ENCODE data around the gene CFP.
"Not testable (repeated sequence)": the region's sequence is repeated elsewhere in the genome, so short reads cannot be mapped to it uniquely, and the experiment has no call there.

The CFP gene

DNA sequence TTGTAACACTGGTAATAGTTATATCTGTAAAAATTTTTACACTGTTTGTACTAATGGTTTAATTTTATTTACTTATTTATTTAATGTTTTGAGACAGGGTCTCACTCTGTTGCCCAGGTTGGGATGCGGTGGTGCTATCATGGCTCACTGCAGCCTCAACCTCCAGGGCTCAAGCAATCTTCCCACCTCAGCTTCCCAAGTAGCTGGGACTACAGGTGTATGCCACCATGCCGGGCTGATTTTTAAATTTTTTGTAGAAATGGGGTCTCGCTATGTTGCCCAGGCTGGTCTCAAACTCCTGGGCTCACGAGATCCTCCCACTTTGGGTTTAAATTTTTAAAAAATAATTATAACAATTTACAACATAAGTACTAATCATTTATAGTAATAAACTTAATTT lies 26.6 kb downstream of the CFP start:
- DNase-seq (ENCODE audit: low read depth in 2 of 2), result not testable (repeated sequence)

DNA sequence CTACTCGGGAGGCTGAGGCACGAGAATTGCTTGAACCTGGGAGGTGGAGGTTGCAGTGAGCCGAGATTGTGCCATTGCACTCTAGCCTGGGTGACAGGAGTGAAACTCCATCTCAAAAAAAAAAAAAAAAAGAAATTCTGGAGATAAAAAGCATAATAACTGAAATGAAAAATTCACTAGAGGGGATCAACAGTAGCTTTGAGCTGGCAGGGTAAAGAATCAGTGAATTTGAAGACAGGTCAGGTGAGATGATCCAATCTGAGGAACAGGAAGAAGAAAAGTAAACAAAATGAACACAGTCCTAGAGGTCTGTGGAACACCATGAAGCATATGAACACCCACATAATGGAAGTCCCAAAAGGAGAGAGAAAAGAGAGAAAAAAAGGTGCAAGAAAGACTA lies 32.5 kb downstream of the CFP start:
- no peak for DNase-seq (ENCODE audit: low read depth in 2 of 2)

DNA sequence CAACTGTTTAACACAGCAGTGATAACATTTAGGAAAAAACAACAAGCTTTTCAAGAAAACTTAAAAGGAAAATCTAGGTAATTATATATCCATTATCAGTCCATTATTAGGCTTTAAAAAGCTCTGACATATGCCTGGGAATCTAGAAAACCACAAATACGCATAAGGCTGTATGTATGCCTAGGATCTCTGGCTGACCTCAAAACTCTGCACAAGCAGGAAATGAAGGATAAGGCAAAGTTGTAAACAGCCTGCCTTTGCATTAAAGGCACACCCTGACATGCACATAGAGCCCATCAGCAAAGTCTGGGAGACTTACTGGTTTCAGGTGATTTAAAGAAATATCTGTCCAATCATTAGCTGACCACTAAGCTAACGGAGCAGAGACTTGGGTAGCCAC lies 33.5 kb downstream of the CFP start:
- no peak for DNase-seq (ENCODE audit: low read depth in 2 of 2)

DNA sequence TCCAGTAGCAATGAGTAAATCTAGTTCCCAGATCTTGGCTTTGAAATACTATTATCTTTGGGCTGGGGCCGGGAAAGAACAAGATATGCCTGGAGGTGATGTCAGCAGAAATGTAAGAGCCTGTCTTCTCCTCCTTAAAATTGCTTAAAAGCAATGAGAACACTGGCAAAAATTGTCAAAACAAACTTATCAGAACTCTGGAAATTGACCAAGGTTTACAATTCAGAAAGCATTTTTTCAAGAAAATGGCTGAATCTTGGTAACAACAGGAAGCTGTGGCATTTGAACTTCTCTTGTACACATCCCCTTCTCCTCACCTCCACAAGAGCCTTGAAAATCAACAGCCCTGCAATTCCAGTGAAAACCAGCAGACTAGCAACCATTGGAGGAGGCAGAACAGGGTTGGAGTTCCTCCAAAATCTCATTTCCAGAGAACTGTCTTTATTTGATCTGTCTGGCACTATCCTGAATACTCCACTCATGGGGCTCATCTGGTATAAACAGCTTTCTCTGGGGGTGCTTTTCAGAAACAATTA lies 33.9 kb downstream of the CFP start:
- DNase-seq (ENCODE audit: low read depth in 2 of 2), result no peak

DNA sequence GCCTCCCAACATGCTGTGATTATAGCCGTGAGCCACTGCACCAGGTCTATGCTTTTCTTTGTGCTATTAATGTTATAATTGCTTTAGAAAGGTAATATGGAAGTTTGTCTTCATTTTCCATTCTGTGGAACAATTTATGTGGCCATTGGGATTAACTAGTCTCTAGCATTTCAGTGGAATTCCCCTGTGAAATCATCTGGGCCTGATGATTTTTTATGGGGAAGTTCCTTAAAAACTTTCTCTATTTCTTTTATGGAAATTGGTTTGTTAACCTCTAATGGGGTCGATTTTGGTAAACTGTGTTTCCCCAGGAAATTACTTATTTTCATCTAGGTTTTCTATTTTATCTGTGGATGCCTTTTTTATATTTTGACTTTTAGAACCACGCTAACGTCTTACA lies 36.2 kb downstream of the CFP start:
- DNase-seq (ENCODE audit: low read depth in 2 of 2), result no peak

DNA sequence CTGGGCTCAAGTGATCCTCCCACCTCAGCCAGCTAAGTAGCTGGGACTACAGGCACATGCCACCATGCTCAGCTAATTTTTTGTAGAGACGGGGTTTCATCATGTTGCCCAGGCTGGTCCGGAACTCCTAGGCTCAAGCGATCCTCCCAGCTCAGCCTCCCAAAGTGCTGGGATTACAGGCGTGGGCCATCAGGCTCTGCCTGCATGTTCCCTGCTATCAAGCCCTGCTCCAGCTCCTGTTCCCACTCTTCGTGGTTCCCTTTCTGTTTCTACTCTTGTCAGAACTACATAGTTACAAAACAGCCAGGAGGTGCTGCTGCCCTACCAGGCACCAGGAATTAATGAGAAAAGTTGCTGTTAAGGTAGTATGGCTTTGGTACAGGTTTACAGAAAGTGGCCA lies 38.7 kb downstream of the CFP start:
- no peak for DNase-seq (ENCODE audit: low read depth in 2 of 2)

DNA sequence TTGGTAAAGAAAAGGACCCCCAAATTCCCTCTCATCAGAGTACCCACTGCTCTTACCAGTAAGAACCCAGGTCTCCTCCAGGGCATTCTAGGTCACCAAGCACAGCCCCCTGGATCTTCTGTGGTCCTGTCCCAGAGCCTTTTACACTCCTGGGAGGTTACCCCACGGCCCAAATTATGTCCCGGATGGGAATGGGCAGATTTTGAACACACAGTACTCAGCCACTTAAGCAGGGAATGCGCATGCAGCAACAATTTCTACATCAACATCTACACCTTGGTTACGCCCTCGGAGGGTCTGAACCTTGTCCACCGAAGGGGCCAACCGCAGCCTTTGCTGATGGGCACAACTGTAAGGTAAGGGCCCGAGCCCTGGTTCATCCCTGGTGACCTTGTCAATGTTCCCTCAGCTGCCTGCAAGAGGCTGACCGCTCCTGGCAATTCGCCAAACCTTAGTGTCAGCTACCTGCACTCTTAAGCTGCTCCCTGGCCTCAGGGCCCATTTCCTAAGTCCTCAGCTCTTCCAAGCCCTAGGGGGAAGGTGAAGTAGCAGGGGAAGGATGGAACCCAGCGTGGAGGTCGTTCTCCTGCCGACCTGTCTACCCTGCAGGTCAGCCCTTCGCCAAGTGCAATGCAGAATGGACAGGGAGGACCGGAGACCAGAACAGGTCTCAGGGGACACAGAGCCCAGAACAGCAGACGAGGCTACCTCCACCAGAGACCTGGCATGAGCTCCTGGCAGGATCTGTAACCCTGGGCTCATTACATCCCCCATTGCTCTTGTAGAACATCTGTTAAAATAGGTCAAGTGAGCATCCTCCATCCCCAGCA lies 41.6 kb downstream of the CFP start:
- no peak for DNase-seq (ENCODE audit: low read depth in 2 of 2)

DNA sequence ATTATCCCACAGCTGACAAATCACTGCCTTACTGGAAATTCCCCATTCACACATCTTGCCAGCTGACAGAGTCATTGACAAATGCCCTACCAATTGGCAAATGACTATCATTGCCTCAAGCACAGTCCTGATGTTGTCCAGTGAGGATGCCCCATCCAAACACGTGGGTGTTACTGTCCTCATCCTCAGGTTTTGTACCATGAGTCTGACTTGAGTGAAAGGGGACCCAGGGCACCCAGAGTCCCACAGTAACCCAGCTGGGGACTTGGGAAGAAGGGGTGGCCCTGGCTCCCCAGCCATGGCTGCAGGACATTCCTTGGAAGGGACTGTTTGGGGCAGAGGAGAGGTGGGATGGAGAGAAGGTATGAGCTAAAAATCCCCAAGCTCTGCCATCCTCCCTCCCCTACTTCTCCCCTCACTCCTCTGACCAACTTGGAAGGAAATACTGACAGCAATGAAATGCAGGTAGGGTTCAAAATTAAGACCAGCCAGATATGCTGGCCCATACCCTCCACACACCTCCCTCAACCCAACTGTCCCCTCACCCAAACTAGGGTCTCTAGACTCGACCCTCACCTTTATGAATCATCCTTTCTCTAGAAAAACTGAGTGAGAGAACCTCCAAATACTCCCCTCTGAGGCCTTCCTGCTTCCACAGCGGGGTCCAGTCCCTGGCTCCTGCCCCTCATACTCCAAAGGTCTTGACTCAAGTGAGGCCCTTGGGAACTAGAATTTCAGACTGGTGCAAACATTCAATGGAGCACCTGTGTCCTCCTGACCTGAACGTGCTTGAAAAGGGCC lies 42.4 kb downstream of the CFP start:
- no peak for DNase-seq (ENCODE audit: low read depth in 2 of 2)

DNA sequence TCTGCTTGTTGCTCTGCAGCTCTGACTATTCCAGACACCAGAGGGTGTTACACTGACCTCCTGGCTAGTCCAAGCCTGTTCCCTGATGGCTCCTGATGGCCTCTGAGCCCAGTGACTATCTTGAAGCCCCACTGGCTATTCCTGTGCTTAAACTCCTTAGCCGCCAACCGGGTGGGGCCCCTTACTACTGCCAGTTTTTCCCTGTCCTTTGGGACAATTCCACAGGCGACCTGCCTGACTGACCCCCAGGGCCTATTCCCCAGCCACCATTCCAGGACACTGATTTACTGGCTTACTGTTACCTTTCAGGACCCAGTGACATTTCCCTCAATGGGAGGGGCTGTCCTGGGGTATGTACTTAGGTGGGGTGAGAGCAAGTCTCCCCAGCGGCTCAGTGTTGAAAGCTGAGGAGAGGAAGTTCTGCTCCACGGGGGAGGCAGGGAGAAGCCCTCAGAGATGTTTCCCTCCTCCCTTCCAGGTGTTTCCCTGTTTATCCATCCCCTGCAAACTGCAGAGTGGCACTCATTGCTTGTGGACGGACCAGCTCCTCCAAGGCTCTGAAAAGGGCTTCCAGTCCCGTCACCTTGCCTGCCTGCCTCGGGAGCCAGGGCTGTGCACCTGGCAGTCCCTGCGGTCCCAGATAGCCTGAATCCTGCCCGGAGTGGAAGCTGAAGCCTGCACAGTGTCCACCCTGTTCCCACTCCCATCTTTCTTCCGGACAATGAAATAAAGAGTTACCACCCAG lies 43.5 kb downstream of the CFP start:
- no peak for DNase-seq (ENCODE audit: low read depth in 2 of 2)

DNA sequence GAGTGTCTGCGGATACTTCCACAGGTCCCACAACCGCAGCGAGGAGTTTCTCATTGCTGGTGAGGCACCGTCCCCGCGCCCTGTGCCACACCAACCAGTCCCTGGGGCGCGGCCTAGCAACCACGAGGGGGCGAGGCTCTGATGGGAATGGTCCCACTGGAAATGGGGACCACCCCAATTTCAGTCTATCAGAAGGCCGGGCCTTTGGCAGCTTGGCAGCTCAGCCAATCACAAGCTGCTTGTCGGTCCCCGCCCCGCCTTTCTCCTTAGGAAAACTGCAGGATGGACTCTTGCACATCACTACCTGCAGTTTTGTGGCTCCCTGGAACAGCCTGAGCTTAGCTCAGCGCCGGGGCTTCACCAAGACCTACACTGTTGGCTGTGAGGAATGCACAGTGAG lies 44.5 kb downstream of the CFP start:
- DNase-seq (ENCODE audit: low read depth in 2 of 2), result no peak

DNA sequence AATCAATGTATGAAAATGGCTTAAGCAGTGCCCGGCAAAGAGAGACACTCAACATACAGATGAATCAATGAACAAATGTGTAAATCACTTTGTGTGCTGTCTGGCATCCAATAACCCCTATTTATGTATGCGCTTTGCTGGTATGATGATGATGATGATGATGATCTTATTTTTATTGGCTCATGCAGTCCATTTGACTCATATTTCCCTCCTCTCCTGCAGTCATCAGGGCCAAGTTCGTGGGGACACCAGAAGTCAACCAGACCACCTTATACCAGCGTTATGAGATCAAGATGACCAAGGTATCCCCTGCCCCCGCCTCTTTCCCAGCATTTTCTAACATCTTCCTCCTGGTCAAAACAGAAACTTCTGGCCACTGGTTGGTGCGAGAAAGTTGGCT lies 45.0 kb downstream of the CFP start:
- no peak for DNase-seq (ENCODE audit: low read depth in 2 of 2)

DNA sequence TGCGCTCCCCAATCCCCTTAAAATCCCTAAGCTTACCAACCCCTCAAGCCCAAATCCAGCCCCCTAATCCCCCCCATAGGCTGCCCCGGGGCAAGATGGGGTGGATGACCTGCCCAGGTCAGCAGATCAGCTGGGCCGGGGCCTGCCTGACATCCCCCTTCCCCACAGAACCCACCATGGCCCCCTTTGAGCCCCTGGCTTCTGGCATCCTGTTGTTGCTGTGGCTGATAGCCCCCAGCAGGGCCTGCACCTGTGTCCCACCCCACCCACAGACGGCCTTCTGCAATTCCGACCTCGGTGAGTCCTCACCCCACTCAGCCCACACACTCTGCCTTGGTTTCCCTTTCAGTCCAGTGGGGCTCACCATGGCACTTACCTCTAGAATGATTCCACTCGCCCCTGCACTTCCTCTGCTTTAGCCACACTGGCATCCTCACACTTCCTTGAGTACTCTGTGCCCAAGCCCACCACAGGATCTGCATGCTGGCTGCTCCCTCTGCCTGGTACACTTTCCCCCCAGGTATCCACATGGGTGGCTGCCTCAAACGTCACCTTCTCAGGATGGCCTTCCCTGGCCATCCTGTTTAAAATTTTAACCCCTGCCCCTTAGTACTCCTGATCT lies 46.4 kb downstream of the CFP start:
- DNase-seq (ENCODE audit: low read depth in 2 of 2), result no peak

DNA sequence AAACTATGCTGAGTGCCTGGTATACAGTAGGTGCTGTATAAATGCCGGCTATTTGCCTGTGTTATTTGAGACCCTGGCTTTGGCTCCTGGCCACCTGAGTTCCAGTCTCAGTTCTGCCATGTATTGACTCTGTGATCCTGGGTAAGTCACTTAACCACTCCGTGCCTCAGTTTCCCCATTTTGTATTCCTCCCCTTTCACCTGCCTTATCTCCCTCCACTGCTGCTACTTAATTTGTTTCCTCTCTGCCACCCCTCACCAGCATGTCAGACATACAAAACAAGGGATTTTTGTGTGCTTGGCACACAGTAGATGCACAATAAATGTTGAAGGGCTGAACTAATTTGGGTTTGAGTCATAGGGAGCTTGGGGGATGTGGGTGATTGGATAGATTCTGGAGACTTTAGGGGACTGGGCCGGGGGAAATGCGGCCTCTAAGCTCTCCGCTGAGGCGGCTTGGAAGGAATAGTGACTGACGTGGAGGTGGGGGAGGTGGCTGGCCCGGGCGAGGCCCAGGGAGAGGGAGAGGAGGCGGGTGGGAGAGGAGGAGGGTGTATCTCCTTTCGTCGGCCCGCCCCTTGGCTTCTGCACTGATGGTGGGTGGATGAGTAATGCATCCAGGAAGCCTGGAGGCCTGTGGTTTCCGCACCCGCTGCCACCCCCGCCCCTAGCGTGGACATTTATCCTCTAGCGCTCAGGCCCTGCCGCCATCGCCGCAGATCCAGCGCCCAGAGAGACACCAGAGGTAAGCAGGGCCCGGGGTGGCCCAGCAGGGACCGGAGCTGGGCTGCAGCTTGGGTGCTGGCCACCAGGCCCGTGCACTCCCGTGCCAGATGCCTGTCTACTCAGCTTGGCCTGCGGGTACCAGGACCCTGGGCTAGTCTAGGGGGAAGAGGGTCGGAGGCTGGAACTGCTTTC lies 47.7 kb downstream of the CFP start, which contains the start of gene TIMP1:
TSS of gene TIMP1 (plus strand) at position 706 of the 917 bp plus-strand sequence. CDS start 980 bp downstream, outside the sequence.
- DNase-seq (ENCODE audit: low read depth in 2 of 2), result peak; percentile 65 to 74

DNA sequence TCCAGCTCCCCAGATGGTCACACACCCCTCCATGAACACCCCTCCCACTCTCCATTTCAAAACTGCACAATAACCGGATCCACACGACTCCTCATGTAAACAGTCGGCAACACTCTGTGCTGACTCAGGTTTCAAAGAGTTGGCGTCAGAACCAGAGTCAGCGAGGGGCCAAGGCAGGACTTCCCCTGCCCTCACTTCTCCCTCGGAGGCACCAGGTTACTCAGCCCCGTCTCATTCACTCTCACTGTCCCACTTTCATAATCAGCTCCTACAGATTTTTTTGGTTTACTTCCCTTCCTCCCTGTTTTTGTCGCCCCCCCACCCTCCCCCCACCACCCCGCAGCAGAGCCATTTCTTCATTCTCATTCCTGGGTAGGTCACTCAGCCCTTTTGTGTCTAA lies 50.2 kb downstream of the CFP start:
- no peak for DNase-seq (ENCODE audit: low read depth in 2 of 2)

DNA sequence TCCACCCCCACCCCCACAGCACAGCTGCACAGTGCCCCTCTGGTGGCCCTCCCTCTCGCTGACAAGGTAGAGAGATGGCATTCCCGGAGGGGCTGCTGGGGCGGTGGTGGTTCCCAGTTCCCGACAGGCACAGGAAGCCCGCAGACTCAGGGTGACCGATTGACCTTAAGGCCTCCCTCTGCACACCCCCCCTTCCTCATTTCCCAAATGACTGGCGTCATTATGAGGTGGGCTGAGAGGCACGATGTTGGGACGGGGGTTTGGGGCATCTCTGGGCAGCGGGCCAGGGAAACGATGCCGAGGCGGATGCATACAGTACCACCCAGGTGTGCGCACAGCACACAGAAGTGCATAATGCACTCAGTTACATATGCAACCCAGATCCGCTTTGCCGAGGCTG lies 51.0 kb downstream of the CFP start:
- no peak for DNase-seq (ENCODE audit: low read depth in 2 of 2)

DNA sequence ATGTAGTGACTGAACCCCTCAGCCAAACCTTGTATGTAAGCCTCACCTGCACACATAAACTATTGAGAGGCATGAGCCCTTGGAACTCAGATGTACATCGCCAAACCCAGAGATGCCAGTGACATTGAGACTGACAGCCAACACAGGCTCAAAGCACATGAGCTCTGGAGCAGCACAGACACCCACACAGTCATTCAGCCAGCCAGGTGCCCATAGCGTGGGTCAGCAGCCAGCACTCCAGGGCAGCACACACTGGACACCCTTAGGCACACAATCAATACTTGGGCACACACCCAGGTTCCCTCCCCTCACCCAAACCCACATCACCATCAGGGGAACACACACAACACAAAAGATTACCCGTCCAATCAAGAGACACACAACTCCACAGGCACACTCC lies 51.8 kb downstream of the CFP start:
- no peak for DNase-seq (ENCODE audit: low read depth in 2 of 2)

DNA sequence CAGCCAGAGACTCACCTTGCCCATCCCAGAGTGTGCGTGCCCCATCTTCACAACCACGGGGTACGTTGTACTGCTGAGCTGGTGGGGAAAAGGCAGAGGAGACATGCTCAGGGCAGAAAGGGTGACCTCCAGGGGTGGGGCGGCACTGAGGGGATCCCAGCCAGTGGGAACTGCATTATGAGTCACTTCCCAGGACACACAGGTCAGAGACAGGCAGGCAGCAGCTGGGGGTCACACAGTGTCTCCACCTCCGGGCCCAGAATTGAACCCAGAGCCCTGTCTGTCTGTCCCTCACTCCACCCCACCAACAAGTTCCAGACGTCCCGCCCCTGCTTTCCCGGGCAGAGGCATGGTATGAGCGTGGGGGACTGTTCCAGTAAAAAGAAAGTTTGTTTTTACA lies 52.3 kb downstream of the CFP start:
- DNase-seq (ENCODE audit: low read depth in 2 of 2), result no peak

DNA sequence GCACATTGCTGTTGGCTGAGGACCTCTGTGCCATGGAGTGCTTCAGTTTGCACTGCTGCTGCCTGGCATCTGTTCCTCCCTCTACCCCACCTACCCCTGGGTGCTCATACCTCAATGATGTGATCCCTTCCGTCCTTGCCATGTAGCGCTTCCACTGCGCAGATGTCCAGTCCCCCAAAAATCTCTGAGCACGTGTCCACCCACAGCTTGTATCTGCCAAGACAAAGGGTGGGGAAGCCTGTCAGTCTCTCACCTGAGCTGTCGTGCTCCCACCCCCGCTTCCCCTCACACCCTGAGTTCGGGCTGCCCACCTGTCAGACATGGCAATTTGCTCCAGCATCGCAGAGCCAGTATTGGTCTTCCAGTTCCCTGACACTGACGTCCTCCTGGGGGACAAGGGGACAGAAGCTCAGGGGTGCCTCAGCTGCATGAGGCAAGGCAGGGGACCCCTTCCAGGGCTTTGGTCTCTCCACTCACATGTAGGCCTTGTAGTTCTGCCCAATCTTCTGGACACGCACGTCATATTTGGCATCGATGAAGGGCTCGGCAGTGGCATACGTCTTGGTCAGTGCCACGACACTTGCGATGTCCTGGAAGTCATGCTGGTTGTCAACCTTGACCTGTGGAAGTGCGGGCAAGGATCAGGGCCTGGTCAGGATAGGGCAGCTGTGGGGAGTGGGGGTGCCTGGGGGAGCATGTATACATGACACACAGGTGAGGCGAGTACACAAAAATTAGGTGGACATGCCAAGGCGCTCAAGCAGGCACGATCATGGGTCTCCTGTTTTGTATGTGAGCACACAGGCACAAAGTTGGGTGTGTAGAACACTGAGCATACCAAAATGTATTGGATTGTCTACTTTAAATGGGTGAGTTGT lies 53.5 kb downstream of the CFP start:
- DNase-seq (ENCODE audit: low read depth in 2 of 2), result no peak

DNA sequence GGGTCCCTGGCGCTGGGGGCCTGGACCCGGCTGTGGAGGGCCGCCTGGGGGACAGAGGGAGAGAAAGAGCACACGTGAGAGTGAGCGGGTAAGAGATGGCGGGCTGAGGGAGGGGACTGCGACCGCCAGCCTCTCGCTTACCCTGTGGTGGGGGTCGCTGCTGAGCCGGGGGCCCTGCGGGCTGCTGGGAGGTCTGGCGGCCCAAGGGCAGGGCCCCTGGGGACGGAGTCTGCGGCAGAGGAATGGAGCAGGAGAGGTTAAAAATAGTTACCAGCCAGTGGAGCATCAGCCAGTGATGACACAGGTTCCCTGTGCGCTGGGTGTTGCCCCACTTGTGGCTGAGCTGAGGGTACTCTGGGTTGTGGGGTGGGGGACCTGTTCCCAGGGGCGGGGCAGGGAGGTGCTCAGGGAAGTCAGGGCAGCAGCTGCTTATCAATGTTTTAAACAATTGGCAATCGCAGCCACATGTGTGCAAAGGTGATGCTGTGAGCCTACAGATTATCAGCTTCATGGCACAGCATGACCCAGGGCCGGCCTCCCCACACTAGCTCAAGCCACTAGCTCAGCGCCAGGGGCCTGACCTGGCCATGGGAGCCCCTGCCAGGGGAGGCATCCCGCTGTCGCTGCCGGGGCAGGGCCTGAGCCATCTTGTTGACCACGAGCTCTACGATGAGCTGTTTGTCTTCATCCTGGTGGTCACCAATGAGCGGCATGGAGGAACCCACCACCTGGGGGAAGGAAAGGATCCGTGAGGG lies 55.0 kb downstream of the CFP start:
- DNase-seq (ENCODE audit: low read depth in 2 of 2), result no peak
